ENCODE data around the gene KRTAP2-1. TPM values are rescaled to one million over a fixed set of nuclear protein-coding genes. Genes with fewer than 3 reads are reported as not detected.

KRTAP2-1 gene
- total RNA-seq, 1 experiment from 2014 or later: not detected

DNA sequence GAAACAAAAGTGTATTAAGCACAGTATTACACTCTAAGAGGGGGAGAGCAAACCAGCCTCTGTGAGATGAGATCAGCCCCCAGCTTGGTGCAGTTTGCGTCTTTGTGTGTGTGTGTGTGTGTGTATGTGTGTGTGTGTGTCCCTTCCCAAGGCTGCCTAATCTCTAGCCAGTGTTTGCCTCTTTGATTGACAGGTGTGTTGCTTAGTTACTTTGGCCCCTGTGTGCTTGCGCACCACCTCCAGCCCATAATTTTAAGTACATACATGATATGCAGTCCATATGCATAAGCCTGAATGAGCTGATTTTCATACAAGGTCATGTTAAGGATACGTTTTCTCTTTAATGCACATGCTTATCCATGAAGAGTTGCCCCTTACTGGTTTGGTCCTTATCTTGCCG, 45.3 kb downstream of the KRTAP2-1 start:
- Histone ChIP-seq H3K4me1 (ENCODE audit: control insufficient read depth in 1 of 2, insufficient read depth in 2 of 2, low read length in 2 of 2) (peaks cover 3 to 10% of the 10 kb centered on the region in 2 experiments), H3K4me3 (replicated peaks in 1 of 2; ENCODE audit: low read depth in 1 of 2, low read length in 2 of 2) (no peak overlapping the region), H4K20me1 (ENCODE audit: insufficient read depth) (no peaks in the 10 kb centered on the region), H3K9ac (ENCODE audit: low read length) (no peak overlapping the region), H3K9me3 (ENCODE audit: control insufficient read depth in 1 of 2, insufficient read depth in 1 of 2, low read depth in 1 of 2, low read length in 2 of 2) (no peaks in the 10 kb centered on the region), H3K4me2 (ENCODE audit: low read length) (no peak overlapping the region), H3K9me2 (ENCODE audit: insufficient read depth) (no peaks in the 10 kb centered on the region), H3K27ac (ENCODE audit: low read depth, low read length) (no peak overlapping the region), H3K79me2 (ENCODE audit: insufficient read depth, low read length) (no peaks in the 10 kb centered on the region), H2AFZ (ENCODE audit: low read depth, low read length, poor library complexity, severe bottlenecking) (no peak overlapping the region), H3K27me3 (ENCODE audit: insufficient read depth, low read length) (no peaks in the 10 kb centered on the region), H3K36me3 (ENCODE audit: control insufficient read depth in 1 of 2, insufficient read depth in 2 of 2, low read length in 2 of 2) (no peaks in the 10 kb centered on the region)
- ChIA-PET RAD21 (ENCODE audit: low non-redundant PET in 1 of 2, low total read pairs in 2 of 2, uncharacterized antibody in 2 of 2, unreplicated experiment in 2 of 2) (no interaction called here), CTCF (no interaction called here), POLR2A (no interaction called here)
- BruUV-seq (replicated peaks): no TSS peak
- ATAC-seq (no peak), DNase-seq (ENCODE audit: low read depth, low spot score) (no peak)
- intact Hi-C loops (cut with micrococcal nuclease): no loop called here
- TF ChIP-seq EZH2phosphoT487 (IDR thresholded peaks at IDR 0.05; ENCODE audit: borderline replicate concordance): no peak
- TF ChIP-seq POLR2A (IDR thresholded peaks at IDR 0.05; ENCODE audit: borderline replicate concordance, extremely low read depth, insufficient read depth, insufficient read length): no peak
- TF ChIP-seq, protein P1, sequence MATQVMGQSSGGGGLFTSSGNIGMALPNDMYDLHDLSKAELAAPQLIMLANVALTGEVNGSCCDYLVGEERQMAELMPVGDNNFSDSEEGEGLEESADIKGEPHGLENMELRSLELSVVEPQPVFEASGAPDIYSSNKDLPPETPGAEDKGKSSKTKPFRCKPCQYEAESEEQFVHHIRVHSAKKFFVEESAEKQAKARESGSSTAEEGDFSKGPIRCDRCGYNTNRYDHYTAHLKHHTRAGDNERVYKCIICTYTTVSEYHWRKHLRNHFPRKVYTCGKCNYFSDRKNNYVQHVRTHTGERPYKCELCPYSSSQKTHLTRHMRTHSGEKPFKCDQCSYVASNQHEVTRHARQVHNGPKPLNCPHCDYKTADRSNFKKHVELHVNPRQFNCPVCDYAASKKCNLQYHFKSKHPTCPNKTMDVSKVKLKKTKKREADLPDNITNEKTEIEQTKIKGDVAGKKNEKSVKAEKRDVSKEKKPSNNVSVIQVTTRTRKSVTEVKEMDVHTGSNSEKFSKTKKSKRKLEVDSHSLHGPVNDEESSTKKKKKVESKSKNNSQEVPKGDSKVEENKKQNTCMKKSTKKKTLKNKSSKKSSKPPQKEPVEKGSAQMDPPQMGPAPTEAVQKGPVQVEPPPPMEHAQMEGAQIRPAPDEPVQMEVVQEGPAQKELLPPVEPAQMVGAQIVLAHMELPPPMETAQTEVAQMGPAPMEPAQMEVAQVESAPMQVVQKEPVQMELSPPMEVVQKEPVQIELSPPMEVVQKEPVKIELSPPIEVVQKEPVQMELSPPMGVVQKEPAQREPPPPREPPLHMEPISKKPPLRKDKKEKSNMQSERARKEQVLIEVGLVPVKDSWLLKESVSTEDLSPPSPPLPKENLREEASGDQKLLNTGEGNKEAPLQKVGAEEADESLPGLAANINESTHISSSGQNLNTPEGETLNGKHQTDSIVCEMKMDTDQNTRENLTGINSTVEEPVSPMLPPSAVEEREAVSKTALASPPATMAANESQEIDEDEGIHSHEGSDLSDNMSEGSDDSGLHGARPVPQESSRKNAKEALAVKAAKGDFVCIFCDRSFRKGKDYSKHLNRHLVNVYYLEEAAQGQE (IDR thresholded peaks at IDR 0.05; ENCODE audit: low read depth): no peak
- TF ChIP-seq, protein P2, sequence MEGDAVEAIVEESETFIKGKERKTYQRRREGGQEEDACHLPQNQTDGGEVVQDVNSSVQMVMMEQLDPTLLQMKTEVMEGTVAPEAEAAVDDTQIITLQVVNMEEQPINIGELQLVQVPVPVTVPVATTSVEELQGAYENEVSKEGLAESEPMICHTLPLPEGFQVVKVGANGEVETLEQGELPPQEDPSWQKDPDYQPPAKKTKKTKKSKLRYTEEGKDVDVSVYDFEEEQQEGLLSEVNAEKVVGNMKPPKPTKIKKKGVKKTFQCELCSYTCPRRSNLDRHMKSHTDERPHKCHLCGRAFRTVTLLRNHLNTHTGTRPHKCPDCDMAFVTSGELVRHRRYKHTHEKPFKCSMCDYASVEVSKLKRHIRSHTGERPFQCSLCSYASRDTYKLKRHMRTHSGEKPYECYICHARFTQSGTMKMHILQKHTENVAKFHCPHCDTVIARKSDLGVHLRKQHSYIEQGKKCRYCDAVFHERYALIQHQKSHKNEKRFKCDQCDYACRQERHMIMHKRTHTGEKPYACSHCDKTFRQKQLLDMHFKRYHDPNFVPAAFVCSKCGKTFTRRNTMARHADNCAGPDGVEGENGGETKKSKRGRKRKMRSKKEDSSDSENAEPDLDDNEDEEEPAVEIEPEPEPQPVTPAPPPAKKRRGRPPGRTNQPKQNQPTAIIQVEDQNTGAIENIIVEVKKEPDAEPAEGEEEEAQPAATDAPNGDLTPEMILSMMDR (IDR thresholded peaks at IDR 0.05 in 2 of 3, conservative IDR thresholded peaks at IDR 0.05 in 1 of 3; ENCODE audit: borderline replicate concordance in 1 of 3, insufficient read depth in 1 of 3, low read depth in 2 of 3, low read length in 2 of 3): no peak
- TF ChIP-seq TCF7L2 (IDR thresholded peaks at IDR 0.05; ENCODE audit: borderline replicate concordance, extremely low read depth, insufficient read depth, insufficient read length): no peak
- no peak for TF ChIP-seq FOSL1 (IDR thresholded peaks at IDR 0.05; ENCODE audit: low read depth)
- no peak for TF ChIP-seq CEBPB (IDR thresholded peaks at IDR 0.05; ENCODE audit: low read depth)
- no peak for TF ChIP-seq ELF1 (IDR thresholded peaks at IDR 0.05; ENCODE audit: borderline replicate concordance, low read depth)
- no peak for TF ChIP-seq EGR1 (IDR thresholded peaks at IDR 0.05; ENCODE audit: low read depth)
- no peak for TF ChIP-seq ZFX (IDR thresholded peaks at IDR 0.05)
- TF ChIP-seq, protein P3, sequence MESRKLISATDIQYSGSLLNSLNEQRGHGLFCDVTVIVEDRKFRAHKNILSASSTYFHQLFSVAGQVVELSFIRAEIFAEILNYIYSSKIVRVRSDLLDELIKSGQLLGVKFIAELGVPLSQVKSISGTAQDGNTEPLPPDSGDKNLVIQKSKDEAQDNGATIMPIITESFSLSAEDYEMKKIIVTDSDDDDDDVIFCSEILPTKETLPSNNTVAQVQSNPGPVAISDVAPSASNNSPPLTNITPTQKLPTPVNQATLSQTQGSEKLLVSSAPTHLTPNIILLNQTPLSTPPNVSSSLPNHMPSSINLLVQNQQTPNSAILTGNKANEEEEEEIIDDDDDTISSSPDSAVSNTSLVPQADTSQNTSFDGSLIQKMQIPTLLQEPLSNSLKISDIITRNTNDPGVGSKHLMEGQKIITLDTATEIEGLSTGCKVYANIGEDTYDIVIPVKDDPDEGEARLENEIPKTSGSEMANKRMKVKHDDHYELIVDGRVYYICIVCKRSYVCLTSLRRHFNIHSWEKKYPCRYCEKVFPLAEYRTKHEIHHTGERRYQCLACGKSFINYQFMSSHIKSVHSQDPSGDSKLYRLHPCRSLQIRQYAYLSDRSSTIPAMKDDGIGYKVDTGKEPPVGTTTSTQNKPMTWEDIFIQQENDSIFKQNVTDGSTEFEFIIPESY (IDR thresholded peaks at IDR 0.05; ENCODE audit: extremely low read depth, insufficient replicate concordance, low read length): no peak
- TF ChIP-seq CBX3 (IDR thresholded peaks at IDR 0.05; ENCODE audit: low read depth): no peak
- TF ChIP-seq ZNF274 (IDR thresholded peaks at IDR 0.05; ENCODE audit: low read depth, low read length): no peak
- no peak for TF ChIP-seq POLR2AphosphoS5 (IDR thresholded peaks at IDR 0.05; ENCODE audit: low read depth, low read length)
- no peak for TF ChIP-seq EZH2 (IDR thresholded peaks at IDR 0.05)
- TF ChIP-seq, protein P4, sequence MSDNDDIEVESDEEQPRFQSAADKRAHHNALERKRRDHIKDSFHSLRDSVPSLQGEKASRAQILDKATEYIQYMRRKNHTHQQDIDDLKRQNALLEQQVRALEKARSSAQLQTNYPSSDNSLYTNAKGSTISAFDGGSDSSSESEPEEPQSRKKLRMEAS (IDR thresholded peaks at IDR 0.05): no peak

Measured in HCT116 (cell line).